Omental fat pad (tissue), 4 donors: ENCODE measurements around the gene PRRC2A. TPM values are rescaled to one million over a fixed set of nuclear protein-coding genes. Genes with fewer than 3 reads are reported as not detected.

ENCODE experiments used
- ATAC-seq: fragments of 150-250 bp; one replicate; pipeline ENCODE4 v1.9.1; 2016; ENCODE audit warnings: mild to moderate bottlenecking, moderate library complexity; ENCODE audit not compliant: low FRiP score
- DNase-seq: peaks from one replicate; pipeline ENCODE4 v3.0.0-alpha.2; 2019; ENCODE audit warnings: low spot score
- CTCF ChIP-seq, 3 donors: fragments of 450-650 bp; IDR thresholded peaks; one replicate each; pipeline ENCODE4 v1.5.1; 2016 to 2017; ENCODE audit warnings: antibody characterized with exemption in 3 of 3, mild to moderate bottlenecking in 3 of 3, moderate library complexity in 2 of 3
- total RNA-seq, 4 donors: library from RNA; depleted of rRNA; stranded (reverse); fragments of >200 nt; gene quantifications; one replicate each; pipeline ENCODE4 v1.1.0, GENCODE V29; 2016

PRRC2A gene
- total RNA-seq, 4 donors from 2014 or later, result 44.8 to 111 (median 65.4) TPM

- TF ChIP-seq CTCF (IDR thresholded peaks at IDR 0.05), result no peak
- DNase-seq (no peak), ATAC-seq (no peak)
These were observed 44.4 kb upstream of the PRRC2A start for GRCh38 chr6:31575952-31576685.

- TF ChIP-seq CTCF (IDR thresholded peaks at IDR 0.05), result no peak
- ATAC-seq (no peak), DNase-seq (no peak)
These were observed 43.5 kb upstream of the PRRC2A start for GRCh38 chr6:31576897-31577578.

- TF ChIP-seq CTCF (IDR thresholded peaks at IDR 0.05), result no peak
These were observed 42.9 kb upstream of the PRRC2A start for GRCh38 chr6:31577579-31577966.

GRCh38 chr6:31578184-31579118 lies 42.1 kb upstream of the PRRC2A start:
- ATAC-seq (no peak), DNase-seq (no peak)
- TF ChIP-seq CTCF (IDR thresholded peaks at IDR 0.05), result no peak

More at GRCh38 chr6:31577579-31577966, 42.9 kb upstream of the PRRC2A start:
- DNase-seq, result no peak
- ATAC-seq, result no peak

GRCh38 chr6:31579119-31579505 lies 41.4 kb upstream of the PRRC2A start:
- no peak for TF ChIP-seq CTCF (IDR thresholded peaks at IDR 0.05)

GRCh38 chr6:31579546-31580437 lies 40.7 kb upstream of the PRRC2A start:
- no peak for ATAC-seq
- TF ChIP-seq CTCF (IDR thresholded peaks at IDR 0.05), result no peak

More at GRCh38 chr6:31579119-31579505, 41.4 kb upstream of the PRRC2A start:
- no peak for ATAC-seq
- no peak for DNase-seq

More at GRCh38 chr6:31579546-31580437, 40.7 kb upstream of the PRRC2A start:
- DNase-seq, result no peak
